HG03108 (cell line): Measurements from ENCODE around the gene RIT2.

Source experiments
- ATAC-seq: cut with Tn5 transposase; IDR thresholded peaks from one replicate; pipeline ENCODE4 v1.9.1; 2021; ENCODE audit warnings: moderate library complexity; ENCODE audit not compliant: unreplicated experiment

RIT2 gene

DNA sequence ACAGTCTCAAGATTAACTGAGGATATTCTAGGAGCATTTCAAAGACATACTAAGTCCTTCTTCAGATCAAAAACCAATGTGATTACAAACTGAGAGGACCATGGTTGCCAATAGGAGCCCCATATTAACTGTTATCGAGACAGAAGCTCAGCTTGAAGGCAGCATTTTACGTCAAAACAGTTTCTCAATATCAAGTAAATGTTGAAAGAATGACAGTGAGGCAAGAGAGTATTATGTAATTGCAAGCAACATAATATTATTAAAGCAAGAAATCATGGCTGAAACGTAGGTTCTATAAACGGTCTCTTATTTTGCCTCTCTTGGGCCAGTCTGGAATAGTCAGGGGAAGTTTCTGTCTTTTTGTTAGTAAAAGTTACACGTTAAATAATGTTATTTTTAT is 22.9 kb downstream of the RIT2 start:
- ATAC-seq: no peak

- ATAC-seq: no peak
These were observed 34.1 kb downstream of the RIT2 start for GRCh38 chr18:43081396-43081795.

- no peak for ATAC-seq
These were observed 34.8 kb downstream of the RIT2 start for GRCh38 chr18:43080671-43081070.

- no peak for ATAC-seq
These were observed 36.1 kb downstream of the RIT2 start for GRCh38 chr18:43079422-43079821.

GRCh38 chr18:43078478-43079092 is 36.9 kb downstream of the RIT2 start:
- ATAC-seq: no peak

- ATAC-seq: no peak
These were observed 37.8 kb downstream of the RIT2 start for GRCh38 chr18:43077510-43078308.

DNA sequence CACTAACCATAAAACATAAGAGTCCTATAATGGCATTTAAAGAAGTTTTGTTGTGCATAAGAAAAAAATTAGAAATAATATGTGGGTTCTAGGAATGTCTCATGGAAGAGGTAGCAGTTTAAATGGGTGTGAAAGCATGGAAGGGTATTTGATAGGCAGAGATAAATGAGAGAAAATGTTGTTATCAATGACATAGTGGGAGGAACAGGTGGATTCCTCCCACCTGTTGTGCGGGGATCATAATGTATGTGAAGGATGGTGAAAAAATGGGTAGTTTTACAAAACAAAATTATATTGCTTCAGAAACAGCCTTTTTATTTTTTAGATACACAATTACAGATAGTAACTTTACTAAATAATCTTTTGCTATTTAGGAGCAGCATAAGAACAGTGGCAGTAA is 41.7 kb downstream of the RIT2 start:
- ATAC-seq: no peak

DNA sequence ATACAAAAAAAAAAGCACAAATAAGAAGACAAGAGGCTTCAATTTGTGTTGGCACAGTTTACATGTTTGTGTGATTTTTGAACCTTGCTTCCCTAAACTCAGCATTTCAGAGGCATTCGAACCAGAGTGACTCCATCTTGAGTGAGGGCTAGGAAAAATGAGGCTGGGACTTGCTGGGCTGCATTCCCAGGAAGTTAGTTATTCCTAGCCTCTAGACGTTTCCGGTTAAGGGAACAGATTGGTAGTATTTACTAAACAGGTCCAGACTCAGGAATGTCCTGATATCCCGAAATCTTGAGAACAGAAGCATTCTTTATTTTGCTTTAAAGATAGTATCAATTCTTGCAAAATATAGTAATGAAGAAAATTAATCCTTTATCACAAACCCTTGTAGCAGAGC is 46.7 kb downstream of the RIT2 start:
- ATAC-seq: no peak

GRCh38 chr18:43067570-43067969 is 47.9 kb downstream of the RIT2 start:
- ATAC-seq: no peak

DNA sequence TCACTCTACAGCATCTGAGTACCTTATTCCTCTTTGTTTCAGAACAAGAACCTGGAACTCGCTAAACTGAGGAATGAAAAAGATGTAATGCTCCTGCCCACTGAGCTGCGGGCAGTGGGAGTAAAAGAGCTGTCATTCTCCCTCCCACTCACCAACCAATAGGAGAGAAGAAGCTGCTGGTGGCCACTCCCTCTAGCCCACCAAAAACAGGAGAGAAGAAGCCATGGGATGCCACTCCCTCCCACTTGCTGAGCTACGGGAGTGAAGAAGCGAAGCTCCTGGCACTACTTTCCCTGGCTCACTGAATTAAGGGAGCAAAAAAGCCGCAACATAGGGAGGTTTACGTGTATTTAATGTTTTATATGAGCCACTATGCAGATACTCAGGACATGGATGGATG is 53.7 kb downstream of the RIT2 start:
- no peak for ATAC-seq

DNA sequence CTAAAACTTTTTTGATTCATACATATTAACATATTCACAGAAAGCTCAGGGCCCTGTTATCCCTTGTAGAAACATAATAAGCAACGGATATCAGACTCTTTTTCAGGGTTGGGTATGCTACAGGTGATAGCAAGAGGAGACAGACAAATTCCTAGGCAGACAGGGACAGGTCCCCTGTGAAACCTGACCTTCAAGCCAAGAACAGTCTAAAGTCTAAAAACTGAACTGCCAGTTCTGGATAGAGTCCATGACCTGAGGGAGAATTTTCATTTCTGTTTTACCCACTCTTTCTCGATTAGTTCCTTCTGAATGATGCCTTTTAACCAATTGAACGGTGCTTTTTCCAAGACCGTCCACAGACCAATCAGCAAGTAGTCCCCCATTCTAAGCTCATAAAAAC is 54.2 kb downstream of the RIT2 start:
- no peak for ATAC-seq

DNA sequence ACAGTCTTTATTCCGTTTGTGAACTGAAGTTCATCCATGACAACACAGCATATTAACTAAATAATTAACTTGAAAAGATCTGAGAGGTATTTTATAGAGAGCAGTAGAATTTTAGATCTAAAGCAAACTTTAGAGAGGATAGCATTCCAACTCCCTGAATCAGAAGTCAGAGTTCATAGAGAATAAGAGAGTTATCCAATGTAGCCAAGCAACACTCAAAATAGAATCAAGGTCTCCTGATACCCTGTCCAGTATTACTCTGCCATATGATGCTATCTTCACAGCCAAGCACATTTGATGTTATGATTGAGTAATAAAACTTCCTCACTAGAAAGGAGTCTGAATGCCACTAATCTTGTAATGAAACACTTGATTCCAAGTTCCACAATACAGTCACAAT is 55.5 kb downstream of the RIT2 start:
- no peak for ATAC-seq

DNA sequence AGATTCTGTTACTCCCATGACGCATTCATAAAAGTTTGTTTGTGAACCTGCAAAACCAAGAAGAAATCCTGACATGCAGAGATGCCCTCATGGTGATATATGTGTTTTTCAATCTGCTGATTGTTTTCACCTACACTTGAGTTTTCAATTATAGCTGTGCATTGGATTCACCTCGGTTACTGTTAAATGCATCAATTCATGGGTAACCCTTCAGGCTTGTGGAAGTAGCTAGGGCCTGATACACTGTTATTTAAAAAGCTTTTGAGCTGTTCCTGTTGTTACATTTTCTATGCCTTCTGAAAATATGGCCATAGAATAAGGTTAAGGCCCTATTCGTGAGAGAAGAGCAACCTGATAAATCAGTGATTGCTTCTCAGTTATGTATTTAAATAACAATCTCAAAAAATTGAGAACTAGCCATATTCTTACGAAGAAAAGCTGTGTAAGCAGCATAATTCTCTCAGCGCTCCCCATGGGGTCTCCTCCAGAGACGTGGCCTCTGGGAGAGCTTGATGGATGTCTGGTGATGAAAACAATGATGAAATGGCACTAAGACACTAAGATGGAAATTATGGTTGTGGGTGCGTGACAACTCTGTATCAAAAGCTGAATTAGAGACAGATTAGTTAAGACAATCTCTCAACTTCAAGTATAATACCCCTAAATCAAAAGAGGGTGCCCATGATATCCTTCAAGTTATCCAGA is 60.5 kb downstream of the RIT2 start:
- no peak for ATAC-seq

GRCh38 chr18:43049021-43049420 is 66.5 kb downstream of the RIT2 start:
- no peak for ATAC-seq

DNA sequence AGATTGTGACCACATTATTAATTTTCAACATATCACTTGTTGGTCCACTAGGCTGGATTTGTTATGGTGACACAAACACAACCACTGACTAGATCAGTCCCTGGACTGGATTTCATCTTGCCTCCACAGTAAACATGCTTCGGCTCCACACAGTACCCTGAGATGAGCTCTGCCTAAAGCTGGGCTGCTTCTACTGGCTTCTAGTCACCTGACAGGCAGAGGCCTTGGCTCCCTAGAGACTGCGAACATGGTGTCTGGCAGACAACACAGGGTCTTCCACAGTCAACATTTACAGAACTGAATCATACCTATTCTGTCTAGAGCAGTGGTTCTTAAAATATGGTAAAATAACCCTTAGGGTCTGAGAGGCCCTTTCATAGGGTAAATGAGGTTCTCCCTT is 69.2 kb downstream of the RIT2 start:
- no peak for ATAC-seq

DNA sequence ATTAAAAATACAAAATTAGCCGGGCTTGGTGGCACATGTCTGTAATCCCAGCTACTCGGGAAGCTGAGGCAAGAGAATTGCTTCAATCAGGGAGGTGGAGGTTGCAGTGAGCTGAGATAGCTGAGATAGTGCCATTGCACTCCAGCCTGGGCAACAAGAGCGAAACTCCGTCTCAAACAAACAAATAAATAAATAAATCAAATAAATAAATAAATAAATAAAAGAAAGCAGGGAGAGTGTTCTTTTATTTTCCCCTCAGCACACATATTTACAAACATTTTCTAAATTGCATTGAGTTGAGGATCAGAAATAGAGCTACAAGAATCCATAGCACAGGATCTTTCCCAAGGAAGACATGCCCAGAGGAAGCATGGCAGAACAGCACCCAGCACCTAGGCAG is 71.9 kb downstream of the RIT2 start:
- ATAC-seq: no peak

DNA sequence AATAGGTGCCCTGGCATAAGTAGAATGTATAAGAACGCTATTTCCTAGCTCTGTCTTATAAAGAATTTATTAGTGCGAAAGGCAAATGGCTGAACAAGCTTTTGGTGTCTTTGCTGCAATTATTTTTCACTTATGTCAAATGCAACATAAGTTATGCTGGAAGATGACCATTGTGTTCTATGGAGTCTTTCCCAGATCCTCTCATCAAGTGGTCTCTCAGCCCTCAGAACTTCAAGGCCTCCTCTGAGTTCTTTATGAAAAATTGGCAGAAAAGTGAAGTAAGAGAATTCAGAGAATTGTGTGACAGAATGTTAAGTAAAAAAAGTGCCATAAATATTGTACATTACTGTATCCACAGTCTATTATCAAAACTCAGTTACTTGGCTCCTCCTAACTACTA is 75.2 kb downstream of the RIT2 start:
- ATAC-seq: no peak

DNA sequence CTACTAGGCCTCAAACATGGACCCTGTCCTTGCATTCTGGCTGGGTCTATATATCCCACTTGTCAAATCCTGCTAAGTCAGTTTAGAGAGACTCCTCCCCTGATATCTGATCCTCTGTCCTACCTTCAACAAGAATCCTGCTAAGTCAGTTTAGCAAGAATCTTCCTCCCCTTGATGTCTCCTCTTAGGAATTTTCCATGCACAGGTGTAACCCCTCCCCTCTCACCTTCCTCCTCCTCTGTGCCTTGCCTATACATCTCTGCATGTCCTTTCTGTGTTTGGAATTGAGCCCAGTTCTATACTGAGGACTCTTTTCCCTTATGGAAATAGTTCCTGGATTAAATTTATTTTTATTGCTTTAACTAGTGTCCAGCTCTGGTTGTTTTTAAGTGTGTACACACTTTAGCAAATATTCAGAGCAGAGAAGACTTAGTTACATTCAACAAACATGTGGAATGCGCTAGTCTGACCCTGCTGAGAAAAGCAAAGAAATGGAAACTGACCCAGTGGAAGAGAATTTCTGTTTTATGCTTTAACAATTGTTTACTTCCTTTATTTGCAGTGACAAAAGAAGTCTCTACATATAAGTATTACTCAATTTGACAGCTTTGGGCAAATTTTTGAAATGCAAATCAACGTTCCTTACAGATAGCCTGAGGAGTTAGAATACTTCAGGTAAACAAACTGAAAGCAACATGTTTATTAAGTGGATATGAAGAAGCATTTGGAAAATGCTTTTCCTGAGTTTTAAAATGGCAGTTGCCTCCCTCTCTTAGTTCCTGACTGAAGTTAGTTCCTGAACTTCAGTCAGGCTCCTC is 80.6 kb downstream of the RIT2 start:
- ATAC-seq: no peak

- no peak for ATAC-seq
These were observed 84.3 kb downstream of the RIT2 start for GRCh38 chr18:43031169-43031568.

GRCh38 chr18:43029414-43029813 is 86.1 kb downstream of the RIT2 start:
- no peak for ATAC-seq

DNA sequence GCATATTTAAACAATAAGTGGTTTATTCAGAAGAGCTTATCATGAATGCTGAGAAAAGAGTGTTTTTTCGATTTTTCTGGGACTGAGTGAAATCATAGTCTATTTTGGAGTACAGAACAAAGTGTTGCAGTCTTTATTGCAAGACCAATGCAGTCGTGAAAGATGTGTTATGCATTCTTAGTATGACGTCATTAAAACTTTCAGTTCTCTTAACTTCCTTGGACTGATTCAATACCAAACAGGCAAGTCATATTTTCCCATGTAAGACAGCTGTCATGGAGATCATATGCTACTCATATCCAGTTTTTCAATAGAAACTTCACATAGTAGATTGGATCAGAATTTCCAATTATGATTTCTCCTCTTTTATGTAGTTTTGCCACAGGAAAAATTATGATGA is 92.6 kb downstream of the RIT2 start:
- ATAC-seq: no peak
